ENCODE data around the gene TNFRSF19. TPM values are rescaled to one million over a fixed set of nuclear protein-coding genes. Genes with fewer than 3 reads are reported as not detected.

TNFRSF19 gene
- total and polyA plus RNA-seq, 2 of the 13 experiments (the other 11 are each of a cell fraction or from before 2014, with no cell fraction given), result 75.3 to 77.7 TPM

DNA sequence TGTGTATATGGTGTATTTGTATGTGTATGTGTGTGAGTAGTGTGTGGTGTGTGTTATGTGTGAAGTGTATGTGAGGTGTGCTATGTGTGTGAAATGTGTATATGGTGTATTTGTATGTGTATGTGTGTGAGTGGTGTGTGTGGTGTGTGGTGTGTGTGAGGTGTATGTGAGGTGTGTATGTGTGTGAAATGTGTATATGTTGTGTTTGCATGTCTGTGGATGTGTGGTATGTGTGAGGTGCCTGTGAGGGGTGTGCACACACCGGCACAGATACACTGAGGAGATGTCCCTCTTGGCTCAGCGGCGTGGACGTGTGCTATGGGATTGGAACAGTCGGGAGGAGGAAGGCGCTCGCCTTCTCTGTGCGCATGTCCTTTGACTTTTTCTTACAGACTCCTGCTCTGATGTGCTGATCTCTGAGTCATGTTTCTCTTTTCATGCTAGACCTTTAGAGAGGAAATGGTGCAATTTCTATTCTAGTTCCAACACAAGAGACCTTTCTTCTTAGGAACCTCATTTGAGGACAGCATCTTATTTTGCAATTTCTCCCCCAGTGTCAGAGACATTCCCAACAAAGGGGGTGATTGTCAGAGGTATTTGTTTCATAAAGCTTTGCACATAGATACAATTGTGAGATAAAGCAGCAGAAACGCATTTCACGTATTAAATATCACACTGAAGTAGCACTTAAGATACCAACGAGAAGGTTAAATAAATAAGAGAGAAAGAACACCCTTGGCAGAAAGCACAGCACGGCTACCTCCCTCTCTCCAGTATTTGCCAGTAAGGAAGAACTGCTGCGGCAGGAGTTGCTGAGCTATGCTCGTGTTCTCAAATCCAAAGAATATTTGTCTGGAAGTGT lies 11.3 kb upstream of the TNFRSF19 start (continued):
- no peak for TF ChIP-seq DR1 (CRISPR knock-in tag; IDR thresholded peaks at IDR 0.05)
- TF ChIP-seq WIZ (CRISPR knock-in tag; IDR thresholded peaks at IDR 0.05), result no peak
- TF ChIP-seq, protein P1, sequence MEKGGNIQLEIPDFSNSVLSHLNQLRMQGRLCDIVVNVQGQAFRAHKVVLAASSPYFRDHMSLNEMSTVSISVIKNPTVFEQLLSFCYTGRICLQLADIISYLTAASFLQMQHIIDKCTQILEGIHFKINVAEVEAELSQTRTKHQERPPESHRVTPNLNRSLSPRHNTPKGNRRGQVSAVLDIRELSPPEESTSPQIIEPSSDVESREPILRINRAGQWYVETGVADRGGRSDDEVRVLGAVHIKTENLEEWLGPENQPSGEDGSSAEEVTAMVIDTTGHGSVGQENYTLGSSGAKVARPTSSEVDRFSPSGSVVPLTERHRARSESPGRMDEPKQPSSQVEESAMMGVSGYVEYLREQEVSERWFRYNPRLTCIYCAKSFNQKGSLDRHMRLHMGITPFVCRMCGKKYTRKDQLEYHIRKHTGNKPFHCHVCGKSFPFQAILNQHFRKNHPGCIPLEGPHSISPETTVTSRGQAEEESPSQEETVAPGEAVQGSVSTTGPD (CRISPR knock-in tag; IDR thresholded peaks at IDR 0.05), result no peak
- 0 out of 2 replicates have a peak, but pooled peaks have one; percentile 39 for TF ChIP-seq THAP7 (CRISPR knock-in tag; IDR thresholded peaks at IDR 0.05)
- peak; percentile 51; the same call in 1 of the 2 replicates for TF ChIP-seq SOX13 (IDR thresholded peaks at IDR 0.05)
- TF ChIP-seq SOX13 (CRISPR knock-in tag; conservative IDR thresholded peaks at IDR 0.05 in 1 of 2, IDR thresholded peaks at IDR 0.05 in 1 of 2), result peak in 1 of 2 experiments; percentile 85; a peak in 2 of 4 replicates
- no peak for TF ChIP-seq RNF219 (CRISPR knock-in tag; IDR thresholded peaks at IDR 0.05)
- no peak for TF ChIP-seq ZNF446 (CRISPR knock-in tag; IDR thresholded peaks at IDR 0.05)
- TF ChIP-seq SP4 (CRISPR knock-in tag; IDR thresholded peaks at IDR 0.05), result peak; percentile 30; the same call in 1 of the 2 replicates
- no peak for TF ChIP-seq ZNF546 (CRISPR knock-in tag; conservative IDR thresholded peaks at IDR 0.05)
- TF ChIP-seq HMG20A (CRISPR knock-in tag; IDR thresholded peaks at IDR 0.05; ENCODE audit: borderline replicate concordance), result peak; percentile 79; the same call in 1 of the 2 replicates
- TF ChIP-seq, protein P2, sequence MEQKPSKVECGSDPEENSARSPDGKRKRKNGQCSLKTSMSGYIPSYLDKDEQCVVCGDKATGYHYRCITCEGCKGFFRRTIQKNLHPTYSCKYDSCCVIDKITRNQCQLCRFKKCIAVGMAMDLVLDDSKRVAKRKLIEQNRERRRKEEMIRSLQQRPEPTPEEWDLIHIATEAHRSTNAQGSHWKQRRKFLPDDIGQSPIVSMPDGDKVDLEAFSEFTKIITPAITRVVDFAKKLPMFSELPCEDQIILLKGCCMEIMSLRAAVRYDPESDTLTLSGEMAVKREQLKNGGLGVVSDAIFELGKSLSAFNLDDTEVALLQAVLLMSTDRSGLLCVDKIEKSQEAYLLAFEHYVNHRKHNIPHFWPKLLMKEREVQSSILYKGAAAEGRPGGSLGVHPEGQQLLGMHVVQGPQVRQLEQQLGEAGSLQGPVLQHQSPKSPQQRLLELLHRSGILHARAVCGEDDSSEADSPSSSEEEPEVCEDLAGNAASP (CRISPR knock-in tag; IDR thresholded peaks at IDR 0.05; ENCODE audit: borderline replicate concordance), result peak; percentile 84; the same call in 1 of the 2 replicates
- TF ChIP-seq SKI (IDR thresholded peaks at IDR 0.05; ENCODE audit: partially characterized antibody), result peak; percentile 11
- TF ChIP-seq, protein P3, sequence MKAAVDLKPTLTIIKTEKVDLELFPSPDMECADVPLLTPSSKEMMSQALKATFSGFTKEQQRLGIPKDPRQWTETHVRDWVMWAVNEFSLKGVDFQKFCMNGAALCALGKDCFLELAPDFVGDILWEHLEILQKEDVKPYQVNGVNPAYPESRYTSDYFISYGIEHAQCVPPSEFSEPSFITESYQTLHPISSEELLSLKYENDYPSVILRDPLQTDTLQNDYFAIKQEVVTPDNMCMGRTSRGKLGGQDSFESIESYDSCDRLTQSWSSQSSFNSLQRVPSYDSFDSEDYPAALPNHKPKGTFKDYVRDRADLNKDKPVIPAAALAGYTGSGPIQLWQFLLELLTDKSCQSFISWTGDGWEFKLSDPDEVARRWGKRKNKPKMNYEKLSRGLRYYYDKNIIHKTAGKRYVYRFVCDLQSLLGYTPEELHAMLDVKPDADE (CRISPR knock-in tag; IDR thresholded peaks at IDR 0.05), result no peak
- no peak for TF ChIP-seq PITX1 (CRISPR knock-in tag; IDR thresholded peaks at IDR 0.05)
- TF ChIP-seq SOX5 (CRISPR knock-in tag; IDR thresholded peaks at IDR 0.05; ENCODE audit: borderline replicate concordance), result peak; percentile 75; the same call in 1 of the 2 replicates
- peak; percentile 64; the same call in 1 of the 2 replicates for TF ChIP-seq CHD4 (IDR thresholded peaks at IDR 0.05; ENCODE audit: borderline replicate concordance, low read length)
- no peak for TF ChIP-seq IRX3 (CRISPR knock-in tag; IDR thresholded peaks at IDR 0.05; ENCODE audit: borderline replicate concordance, low read depth)
- TF ChIP-seq CTCF (CRISPR knock-in tag; IDR thresholded peaks at IDR 0.05), result no peak
- 0 out of 2 replicates have a peak, but pooled peaks have one; percentile 22 for TF ChIP-seq PPARG (CRISPR knock-in tag; conservative IDR thresholded peaks at IDR 0.05)
